Calu3 (cell line): ENCODE data around the gene MS4A10. TPM values are rescaled to one million over a fixed set of nuclear protein-coding genes. Genes with fewer than 3 reads are reported as not detected.

ENCODE experiments used
- BruUV-seq: library from RNA; stranded (reverse); fragments of 400-500 nt; replicated peaks from 2 replicates; lab custom pipeline; 2021; lab: Mats Ljungman, UMichigan
- CTCF ChIA-PET: fragments of 300-600 bp; sonication (Branson Sonifier 250); formaldehyde crosslinking; loops from one replicate; lab custom pipeline; 2022; ENCODE audit warnings: antibody characterized with exemption; lab: Charles Lee
- DNase-seq: peaks from one replicate; pipeline ENCODE4 v3.0.0; 2022
- H3K27ac Mint-ChIP-seq: one replicate; pipeline ENCODE4 v1.8.0; 2022; ENCODE audit warnings: mixed read lengths; ENCODE audit not compliant: unreplicated experiment
- H3K27me3 Mint-ChIP-seq: one replicate; pipeline ENCODE4 v1.8.0; 2022; ENCODE audit warnings: mixed read lengths; ENCODE audit not compliant: unreplicated experiment
- H3K36me3 Mint-ChIP-seq: one replicate; pipeline ENCODE4 v1.8.0; 2022; ENCODE audit warnings: mild to moderate bottlenecking, moderate library complexity, mixed read lengths; ENCODE audit not compliant: insufficient read depth, unreplicated experiment
- H3K4me1 Mint-ChIP-seq: one replicate; pipeline ENCODE4 v1.8.0; 2022; ENCODE audit warnings: mild to moderate bottlenecking, low read depth, mixed read lengths; ENCODE audit not compliant: unreplicated experiment
- H3K4me3 Mint-ChIP-seq: one replicate; pipeline ENCODE4 v1.8.0; 2022; ENCODE audit warnings: mild to moderate bottlenecking, low read depth, moderate library complexity, mixed read lengths; ENCODE audit not compliant: unreplicated experiment
- H3K9me3 Mint-ChIP-seq: one replicate; pipeline ENCODE4 v1.8.0; 2022; ENCODE audit warnings: low read depth, mixed read lengths; ENCODE audit not compliant: unreplicated experiment
- CTCF ChIP-seq: fragments of 200-600 bp; IDR thresholded peaks from one replicate; pipeline ENCODE4 v1.8.0; 2022; ENCODE audit warnings: antibody characterized with exemption; ENCODE audit not compliant: unreplicated experiment
- intact Hi-C: fragments of 100-400 bp; cut with micrococcal nuclease; formaldehyde crosslinking; loops from one replicate; pipeline ENCODE4 v1.10.0; 2022; ENCODE audit not compliant: unreplicated experiment
- total RNA-seq: library from RNA; stranded (reverse); gene quantifications from 2 replicates; pipeline ENCODE4 v1.2.3, GENCODE V29; 2022

The MS4A10 gene
- total RNA-seq, 1 experiment from 2014 or later, result not detected

GRCh38 chr11:60761436-60762190 is 23.5 kb upstream of the MS4A10 start:
- CTCF ChIA-PET, result interaction anchor here (1.0 to 2.1 kb wide), 2 partner anchors 14 to 60 kb away, joined by 3 to 7 read pairs; no protein-coding TSS in a partner anchor
- H3K36me3 Mint-ChIP-seq, result no peaks in the 10 kb centered on the region
- H3K27me3 Mint-ChIP-seq, result peaks cover 73% of the 10 kb centered on the region
- no TSS peak for BruUV-seq
- no peaks in the 10 kb centered on the region for H3K9me3 Mint-ChIP-seq
- no peak overlapping the region for H3K27ac Mint-ChIP-seq
- no peaks in the 10 kb centered on the region for H3K4me1 Mint-ChIP-seq
- intact Hi-C loops, result no loop called here
- DNase-seq, result no peak
- TF ChIP-seq CTCF, result no peak
- no peak overlapping the region for H3K4me3 Mint-ChIP-seq

DNA sequence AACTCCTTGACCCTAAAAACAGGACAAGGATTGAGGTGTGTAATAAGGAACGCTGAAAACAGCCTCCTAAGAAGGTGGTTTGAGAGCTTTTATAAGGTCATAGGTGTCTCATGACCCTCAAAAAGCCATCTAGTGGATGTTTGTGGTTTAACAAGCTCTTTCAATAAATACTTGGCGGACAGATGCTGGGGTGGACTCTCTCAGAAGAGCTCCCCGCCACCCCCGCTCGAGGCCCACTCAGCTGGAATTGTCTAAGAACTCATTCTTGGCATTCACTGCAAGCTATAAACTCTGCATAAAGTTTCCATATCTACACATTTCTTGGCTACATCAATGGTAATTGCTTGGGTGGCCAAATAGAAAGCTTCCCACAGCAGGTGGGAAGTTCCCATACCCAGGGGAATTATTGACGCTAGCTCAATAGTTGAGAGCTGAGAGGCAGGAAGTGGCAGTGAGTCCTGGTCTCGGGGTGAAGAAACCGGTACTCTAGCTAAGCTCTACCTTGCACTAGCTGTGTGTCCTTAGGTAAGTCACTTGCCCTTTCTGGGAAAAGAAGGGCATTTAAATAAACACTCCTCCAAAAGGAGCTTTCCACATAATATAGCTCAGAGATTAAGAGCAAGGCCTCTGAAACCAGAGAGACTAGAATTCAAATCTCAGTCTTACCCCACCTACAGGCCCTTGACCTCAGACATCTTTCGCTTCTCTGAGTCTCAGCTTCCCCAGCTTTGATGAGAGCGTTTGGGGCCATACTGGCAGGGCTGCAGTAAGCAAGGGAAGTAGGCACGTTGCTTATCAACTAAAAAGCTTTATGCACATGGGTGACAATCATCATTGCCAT is 22.1 kb upstream of the MS4A10 start:
- Mint-ChIP-seq H3K27ac (no peak overlapping the region), H3K36me3 (no peaks in the 10 kb centered on the region), H3K27me3 (peaks cover 72% of the 10 kb centered on the region), H3K9me3 (no peaks in the 10 kb centered on the region), H3K4me1 (no peaks in the 10 kb centered on the region), H3K4me3 (no peak overlapping the region)
- no TSS peak for BruUV-seq
- CTCF ChIA-PET, result interaction anchor here (0.6 to 2.1 kb wide), 6 partner anchors 9 to 415 kb away, joined by 3 to 7 read pairs (median 3); partner anchors contain the start of gene MS4A8
- TF ChIP-seq CTCF, result peak; percentile 29
- DNase-seq, result no peak
- intact Hi-C loops, result no loop called here

DNA sequence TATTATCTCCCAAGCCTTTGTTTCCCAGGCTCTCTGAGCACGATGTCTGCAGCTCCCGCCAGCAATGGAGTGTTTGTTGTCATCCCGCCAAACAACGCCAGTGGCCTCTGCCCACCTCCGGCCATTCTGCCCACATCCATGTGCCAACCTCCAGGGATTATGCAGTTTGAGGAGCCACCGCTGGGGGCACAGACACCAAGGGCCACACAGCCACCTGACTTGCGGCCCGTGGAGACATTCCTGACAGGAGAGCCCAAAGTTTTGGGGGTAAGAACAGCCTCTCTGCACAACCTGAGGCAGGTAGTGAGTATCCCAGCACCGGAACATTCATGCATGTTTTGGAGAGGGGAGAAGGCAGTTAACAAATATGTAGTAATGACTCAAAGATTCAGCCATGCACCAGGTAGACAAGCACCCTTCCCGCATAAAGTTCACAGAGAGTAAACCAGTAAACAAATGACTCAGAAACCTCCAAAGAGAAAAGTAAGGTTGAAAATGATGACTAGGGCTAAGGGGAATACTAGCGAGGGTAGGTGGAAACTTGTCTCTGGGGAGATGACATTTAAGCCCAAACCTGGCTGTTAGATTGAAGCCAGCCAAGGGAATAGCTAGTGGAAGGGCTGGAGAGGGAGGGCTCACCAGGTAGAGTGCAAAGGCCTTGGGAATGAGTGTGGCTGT is 21.3 kb upstream of the MS4A10 start:
- intact Hi-C loops, result no loop called here
- Mint-ChIP-seq H3K36me3 (no peaks in the 10 kb centered on the region), H3K27me3 (peaks cover 72% of the 10 kb centered on the region), H3K27ac (no peak overlapping the region), H3K4me1 (no peaks in the 10 kb centered on the region), H3K4me3 (no peak overlapping the region), H3K9me3 (no peaks in the 10 kb centered on the region)
- no TSS peak for BruUV-seq
- no peak for DNase-seq
- CTCF ChIA-PET, result interaction anchor here (2.1 kb wide), 1 partner anchor 12 kb away, joined by 7 read pairs; no protein-coding TSS in a partner anchor
- TF ChIP-seq CTCF, result no peak

DNA sequence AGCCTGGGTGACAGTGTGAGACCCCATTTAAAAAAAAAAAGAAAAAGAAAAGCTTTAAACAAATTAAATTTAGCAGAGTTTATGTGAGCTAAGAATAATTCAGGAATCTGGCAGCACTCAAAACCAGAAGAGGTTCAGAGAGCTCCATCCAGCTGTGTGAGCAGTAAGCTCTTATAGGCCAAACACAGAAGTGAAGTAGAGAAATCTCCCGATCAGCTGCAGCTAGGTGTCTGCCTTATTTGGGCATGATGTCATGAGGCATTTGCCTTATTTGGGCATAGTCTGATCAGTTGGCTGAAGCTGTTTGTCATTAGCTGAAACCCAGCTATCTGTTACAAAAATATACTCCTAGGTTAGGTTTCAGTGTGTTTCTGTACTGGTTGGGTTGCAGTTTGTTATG is 20.3 kb upstream of the MS4A10 start:
- H3K4me3 Mint-ChIP-seq, result no peak overlapping the region
- H3K27ac Mint-ChIP-seq, result no peak overlapping the region
- no peaks in the 10 kb centered on the region for H3K9me3 Mint-ChIP-seq
- CTCF ChIA-PET, result interaction anchor here (0.6 kb wide), 1 partner anchor 11 kb away, joined by 3 read pairs; no protein-coding TSS in a partner anchor
- DNase-seq, result no peak
- no peak for TF ChIP-seq CTCF
- H3K27me3 Mint-ChIP-seq, result peaks cover 72% of the 10 kb centered on the region
- BruUV-seq, result no TSS peak
- no peaks in the 10 kb centered on the region for H3K4me1 Mint-ChIP-seq
- intact Hi-C loops, result no loop called here
- peaks cover 2% of the 10 kb centered on the region for H3K36me3 Mint-ChIP-seq
